Measurements from ENCODE around the gene GLIS1. TPM values are rescaled to one million over a fixed set of nuclear protein-coding genes. Genes with fewer than 3 reads are reported as not detected.
A peak's percentile ranks its signal among the peaks of the same experiment; 100 is the strongest.

Gene GLIS1
- total RNA-seq, 2 donors from 2014 or later = not detected

GRCh38 chr1:53643881-53644390, 95.0 kb downstream of the GLIS1 start:
- no peak overlapping the region for H3K27ac Mint-ChIP-seq
- H3K9me3 Mint-ChIP-seq = no peaks in the 10 kb centered on the region

GRCh38 chr1:53643041-53643880, 95.7 kb downstream of the GLIS1 start:
- no peaks in the 10 kb centered on the region for H3K9me3 Mint-ChIP-seq
- no peak overlapping the region for H3K27ac Mint-ChIP-seq
- no peaks in the 10 kb centered on the region for H3K4me1 Mint-ChIP-seq (ENCODE audit: low read depth)
- H3K36me3 Mint-ChIP-seq (ENCODE audit: insufficient read depth in 2 of 2) = no peaks in the 10 kb centered on the region
- no peak for ATAC-seq (replicated peaks in 1 of 2)
- no peak overlapping the region for H3K4me3 Mint-ChIP-seq
- peaks cover 16% of the 10 kb centered on the region for H3K27me3 Mint-ChIP-seq (ENCODE audit: low read depth)
- no peak for DNase-seq

More at GRCh38 chr1:53643881-53644390, 95.0 kb downstream of the GLIS1 start:
- DNase-seq (no peak), ATAC-seq (replicated peaks in 1 of 2) (no peak)
- no peaks in the 10 kb centered on the region for H3K36me3 Mint-ChIP-seq (ENCODE audit: insufficient read depth in 2 of 2)
- H3K4me3 Mint-ChIP-seq = no peak overlapping the region
- H3K27me3 Mint-ChIP-seq (ENCODE audit: low read depth) = peaks cover 16% of the 10 kb centered on the region
- no peaks in the 10 kb centered on the region for H3K4me1 Mint-ChIP-seq (ENCODE audit: low read depth)

GRCh38 chr1:53642607-53643006, 96.4 kb downstream of the GLIS1 start:
- H3K27ac Mint-ChIP-seq = no peak overlapping the region
- no peak for ATAC-seq (replicated peaks in 1 of 2)

GRCh38 chr1:53642215-53642555, 96.8 kb downstream of the GLIS1 start:
- DNase-seq (no peak), ATAC-seq (replicated peaks in 1 of 2) (no peak)
- H3K4me1 Mint-ChIP-seq (ENCODE audit: low read depth) = no peaks in the 10 kb centered on the region
- peaks cover 9% of the 10 kb centered on the region for H3K27me3 Mint-ChIP-seq (ENCODE audit: low read depth)
- no peak overlapping the region for H3K27ac Mint-ChIP-seq
- no peak overlapping the region for H3K4me3 Mint-ChIP-seq
- H3K36me3 Mint-ChIP-seq (ENCODE audit: insufficient read depth in 2 of 2) = no peaks in the 10 kb centered on the region
- no peaks in the 10 kb centered on the region for H3K9me3 Mint-ChIP-seq

More at GRCh38 chr1:53642607-53643006, 96.4 kb downstream of the GLIS1 start:
- H3K9me3 Mint-ChIP-seq = no peaks in the 10 kb centered on the region
- no peak for DNase-seq
- H3K4me1 Mint-ChIP-seq (ENCODE audit: low read depth) = no peaks in the 10 kb centered on the region
- H3K4me3 Mint-ChIP-seq = no peak overlapping the region
- H3K36me3 Mint-ChIP-seq (ENCODE audit: insufficient read depth in 2 of 2) = no peaks in the 10 kb centered on the region
- H3K27me3 Mint-ChIP-seq (ENCODE audit: low read depth) = peaks cover 13% of the 10 kb centered on the region

- peaks cover 4% of the 10 kb centered on the region for H3K27me3 Mint-ChIP-seq (ENCODE audit: low read depth)
- no peak overlapping the region for H3K4me3 Mint-ChIP-seq
- DNase-seq = no peak
- no peaks in the 10 kb centered on the region for H3K36me3 Mint-ChIP-seq (ENCODE audit: insufficient read depth in 2 of 2)
- no peaks in the 10 kb centered on the region for H3K4me1 Mint-ChIP-seq (ENCODE audit: low read depth)
- ATAC-seq (replicated peaks in 1 of 2) = no peak
- H3K9me3 Mint-ChIP-seq = no peaks in the 10 kb centered on the region
- no peak overlapping the region for H3K27ac Mint-ChIP-seq
These were observed 97.3 kb downstream of the GLIS1 start for GRCh38 chr1:53641481-53642214.

- H3K27me3 Mint-ChIP-seq (ENCODE audit: low read depth) = no peaks in the 10 kb centered on the region
- DNase-seq (no peak), ATAC-seq (replicated peaks in 1 of 2) (no peak)
- H3K9me3 Mint-ChIP-seq = no peaks in the 10 kb centered on the region
- no peak overlapping the region for H3K27ac Mint-ChIP-seq
- H3K36me3 Mint-ChIP-seq (ENCODE audit: insufficient read depth in 2 of 2) = no peaks in the 10 kb centered on the region
- no peak overlapping the region for H3K4me3 Mint-ChIP-seq
- H3K4me1 Mint-ChIP-seq (ENCODE audit: low read depth) = no peaks in the 10 kb centered on the region
These were observed 98.3 kb downstream of the GLIS1 start for GRCh38 chr1:53640701-53641075.

GRCh38 chr1:53639996-53640700, 98.8 kb downstream of the GLIS1 start:
- H3K27ac Mint-ChIP-seq = no peak overlapping the region
- H3K9me3 Mint-ChIP-seq = no peaks in the 10 kb centered on the region
- no peak for DNase-seq
- no peak for ATAC-seq (replicated peaks in 1 of 2)
- no peaks in the 10 kb centered on the region for H3K27me3 Mint-ChIP-seq (ENCODE audit: low read depth)
- no peak overlapping the region for H3K4me3 Mint-ChIP-seq
- no peaks in the 10 kb centered on the region for H3K36me3 Mint-ChIP-seq (ENCODE audit: insufficient read depth in 2 of 2)
- H3K4me1 Mint-ChIP-seq (ENCODE audit: low read depth) = no peaks in the 10 kb centered on the region

GRCh38 chr1:53639251-53639763, 99.7 kb downstream of the GLIS1 start:
- DNase-seq = no peak
- no peaks in the 10 kb centered on the region for H3K36me3 Mint-ChIP-seq (ENCODE audit: insufficient read depth in 2 of 2)
- no peak overlapping the region for H3K4me3 Mint-ChIP-seq
- H3K27ac Mint-ChIP-seq = no peak overlapping the region
- ATAC-seq (replicated peaks in 1 of 2) = peak in 1 of 2 donors; percentile 7
- no peaks in the 10 kb centered on the region for H3K4me1 Mint-ChIP-seq (ENCODE audit: low read depth)
- H3K27me3 Mint-ChIP-seq (ENCODE audit: low read depth) = no peaks in the 10 kb centered on the region
- H3K9me3 Mint-ChIP-seq = no peaks in the 10 kb centered on the region

GRCh38 chr1:53638360-53639035, 100.5 kb downstream of the GLIS1 start:
- H3K4me3 Mint-ChIP-seq = no peak overlapping the region
- H3K27ac Mint-ChIP-seq = no peak overlapping the region
- no peak for DNase-seq
- H3K9me3 Mint-ChIP-seq = no peaks in the 10 kb centered on the region
- no peak for ATAC-seq (replicated peaks in 1 of 2)
- no peaks in the 10 kb centered on the region for H3K27me3 Mint-ChIP-seq (ENCODE audit: low read depth)
- no peaks in the 10 kb centered on the region for H3K4me1 Mint-ChIP-seq (ENCODE audit: low read depth)
- no peaks in the 10 kb centered on the region for H3K36me3 Mint-ChIP-seq (ENCODE audit: insufficient read depth in 2 of 2)

- ATAC-seq (replicated peaks in 1 of 2) = no peak
- no peak overlapping the region for H3K27ac Mint-ChIP-seq
These were observed 101.2 kb downstream of the GLIS1 start for GRCh38 chr1:53637511-53638359.

GRCh38 chr1:53636621-53637171, 102.3 kb downstream of the GLIS1 start:
- ATAC-seq (replicated peaks in 1 of 2) (no peak), DNase-seq (no peak)
- no peak overlapping the region for H3K27ac Mint-ChIP-seq
- H3K36me3 Mint-ChIP-seq (ENCODE audit: insufficient read depth in 2 of 2) = no peaks in the 10 kb centered on the region
- no peaks in the 10 kb centered on the region for H3K9me3 Mint-ChIP-seq
- no peaks in the 10 kb centered on the region for H3K27me3 Mint-ChIP-seq (ENCODE audit: low read depth)
- H3K4me1 Mint-ChIP-seq (ENCODE audit: low read depth) = no peaks in the 10 kb centered on the region
- no peak overlapping the region for H3K4me3 Mint-ChIP-seq

More at GRCh38 chr1:53637511-53638359, 101.2 kb downstream of the GLIS1 start:
- Mint-ChIP-seq H3K4me1 (ENCODE audit: low read depth) (no peaks in the 10 kb centered on the region), H3K4me3 (no peak overlapping the region), H3K9me3 (no peaks in the 10 kb centered on the region), H3K27me3 (ENCODE audit: low read depth) (no peaks in the 10 kb centered on the region), H3K36me3 (ENCODE audit: insufficient read depth in 2 of 2) (no peaks in the 10 kb centered on the region)
- DNase-seq = no peak

GRCh38 chr1:53634571-53634979, 104.4 kb downstream of the GLIS1 start:
- ATAC-seq (replicated peaks in 1 of 2) (no peak), DNase-seq (no peak)
- Mint-ChIP-seq H3K4me3 (no peak overlapping the region), H3K9me3 (no peaks in the 10 kb centered on the region), H3K4me1 (ENCODE audit: low read depth) (no peaks in the 10 kb centered on the region), H3K27me3 (ENCODE audit: low read depth) (no peaks in the 10 kb centered on the region), H3K36me3 (ENCODE audit: insufficient read depth in 2 of 2) (no peaks in the 10 kb centered on the region), H3K27ac (no peak overlapping the region)
